GM18507 (cell line): ENCODE results near the gene SRXN1.

Experiments
- DNase-seq: peaks from one replicate; pipeline ENCODE4 v3.0.0; 2011; ENCODE audit warnings: low read depth; ENCODE audit not compliant: insufficient read length; ENCODE audit errors: extremely low spot score
- FAIRE-seq: peaks from 2 replicates; lab custom pipeline; 2011; peaks lifted over from hg19 to GRCh38; lab: Jason Lieb, UNC

Gene SRXN1

GRCh38 chr20:676315-676937, 23.4 kb upstream of the SRXN1 start:
- DNase-seq (no peak), FAIRE-seq (no peak)

DNA sequence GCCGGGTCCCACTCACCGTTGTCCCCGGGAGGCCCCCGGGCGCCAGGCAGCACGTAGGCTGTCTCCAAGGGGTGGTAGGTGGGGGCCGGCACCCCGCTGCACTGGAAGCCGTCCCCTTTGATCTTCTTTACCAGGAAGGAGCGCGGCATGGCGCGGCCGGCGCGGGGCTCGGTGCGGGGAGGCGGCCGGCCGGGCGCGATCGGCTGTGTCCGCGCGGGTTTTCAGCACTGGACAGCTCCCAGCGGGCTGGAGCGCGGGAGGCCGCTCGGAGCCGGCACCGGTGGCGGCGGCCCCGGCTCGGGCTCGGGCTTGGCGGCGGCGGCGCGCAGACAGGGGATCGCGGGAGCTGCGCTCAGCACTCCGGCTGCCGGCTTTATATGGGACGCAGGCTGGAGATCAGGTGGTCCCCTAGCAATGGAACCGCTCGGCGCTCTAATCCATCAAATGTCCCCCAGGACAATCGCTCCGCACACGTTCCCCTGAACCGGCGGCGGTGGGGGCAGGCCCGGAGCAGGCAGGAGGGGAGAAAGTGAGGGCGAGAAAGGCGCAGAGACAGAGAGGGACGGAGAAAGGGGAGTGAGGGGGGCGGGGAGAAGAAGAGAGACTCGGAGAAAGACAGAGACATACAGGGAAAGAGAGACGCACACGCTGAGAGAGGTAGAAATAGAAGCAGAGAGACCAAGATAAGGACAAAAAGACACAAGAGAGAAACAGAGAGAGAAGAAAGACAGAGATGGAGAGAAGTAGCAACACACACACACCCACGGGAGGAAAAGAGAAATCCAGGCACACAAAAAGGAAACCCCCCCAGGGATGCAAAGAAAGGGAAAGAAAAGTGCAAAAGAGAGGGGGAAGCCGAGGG, 22.7 kb upstream of the SRXN1 start, which contains the start of gene SCRT2:
Gene SCRT2 (minus strand): TSS at position 350 of the 862 bp plus-strand sequence. CDS start 201 bp downstream, at position 149.
- DNase-seq = peak; percentile 36
- no peak for FAIRE-seq

DNA sequence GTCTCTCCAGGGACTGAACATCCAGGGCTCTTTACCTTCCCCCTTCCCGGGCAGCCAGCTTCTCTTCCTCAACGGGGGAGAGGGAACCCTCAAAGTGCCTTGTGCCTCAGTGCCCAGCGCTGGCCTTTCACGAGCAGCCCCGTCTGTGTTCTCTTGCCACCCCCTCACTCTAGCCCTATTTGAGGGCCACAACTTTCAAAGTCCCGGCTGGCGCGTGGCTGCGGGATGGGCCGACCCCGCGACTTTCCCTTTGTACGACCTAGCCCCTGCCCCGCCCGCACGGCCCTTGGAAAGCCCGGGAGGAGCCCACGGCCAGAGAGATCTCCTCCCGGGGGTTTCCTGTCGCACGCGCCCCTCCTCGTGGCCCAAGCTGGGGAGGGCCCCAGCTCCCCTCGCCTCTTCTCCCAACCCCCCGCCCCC, 22.0 kb upstream of the SRXN1 start:
- DNase-seq = no peak
- FAIRE-seq = no peak

DNA sequence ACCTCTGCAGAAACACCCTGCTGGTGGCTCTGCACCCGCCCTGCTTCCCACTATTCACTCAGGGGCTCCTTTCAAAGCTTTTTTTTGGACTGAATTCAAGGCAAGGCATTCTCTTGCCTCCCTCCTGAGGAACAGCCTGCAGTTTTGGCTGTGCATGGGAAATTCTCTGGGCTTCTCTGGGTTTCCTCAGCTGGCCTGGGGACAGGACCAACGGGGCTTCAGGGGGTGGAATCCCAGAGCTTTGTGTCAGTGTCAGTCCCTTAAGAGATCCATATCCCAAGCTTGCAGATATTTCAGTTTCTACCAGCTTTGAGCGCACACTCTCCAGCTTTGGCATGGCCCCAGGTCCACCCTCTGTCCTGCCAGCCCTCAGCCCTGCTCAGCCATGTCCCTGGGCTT, 20.6 kb upstream of the SRXN1 start:
- FAIRE-seq (no peak), DNase-seq (no peak)

GRCh38 chr20:672963-673602, 20.1 kb upstream of the SRXN1 start:
- DNase-seq (no peak), FAIRE-seq (no peak)

GRCh38 chr20:671252-672030, 18.4 kb upstream of the SRXN1 start:
- no peak for FAIRE-seq
- DNase-seq = no peak

- no peak for FAIRE-seq
Observed at GRCh38 chr20:669573-669972, 16.6 kb upstream of the SRXN1 start.

GRCh38 chr20:668638-669037, 15.6 kb upstream of the SRXN1 start:
- DNase-seq (no peak), FAIRE-seq (no peak)

More at GRCh38 chr20:669573-669972, 16.6 kb upstream of the SRXN1 start:
- DNase-seq = no peak

DNA sequence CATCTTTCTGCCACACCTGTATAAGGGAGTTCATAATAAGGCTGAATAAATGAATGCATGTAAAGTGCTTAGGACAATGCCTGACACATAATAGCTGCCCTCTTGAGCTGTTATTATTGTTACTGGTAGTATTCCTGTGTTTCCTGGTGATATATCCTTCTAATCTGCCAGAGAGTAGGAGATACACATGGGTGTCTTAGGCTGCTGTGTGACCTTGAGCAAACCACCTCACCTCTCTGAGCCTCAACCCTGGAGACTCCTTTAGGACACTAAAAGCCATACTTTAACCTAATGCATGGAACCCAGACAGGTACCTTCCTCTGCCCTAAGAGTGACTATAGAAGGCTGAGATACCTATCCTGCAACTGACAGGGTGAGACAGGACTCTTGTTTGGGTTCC, 15.1 kb upstream of the SRXN1 start:
- no peak for DNase-seq
- FAIRE-seq = no peak

GRCh38 chr20:667351-668034, 14.5 kb upstream of the SRXN1 start:
- FAIRE-seq (peak; percentile 69), DNase-seq (no peak)

DNA sequence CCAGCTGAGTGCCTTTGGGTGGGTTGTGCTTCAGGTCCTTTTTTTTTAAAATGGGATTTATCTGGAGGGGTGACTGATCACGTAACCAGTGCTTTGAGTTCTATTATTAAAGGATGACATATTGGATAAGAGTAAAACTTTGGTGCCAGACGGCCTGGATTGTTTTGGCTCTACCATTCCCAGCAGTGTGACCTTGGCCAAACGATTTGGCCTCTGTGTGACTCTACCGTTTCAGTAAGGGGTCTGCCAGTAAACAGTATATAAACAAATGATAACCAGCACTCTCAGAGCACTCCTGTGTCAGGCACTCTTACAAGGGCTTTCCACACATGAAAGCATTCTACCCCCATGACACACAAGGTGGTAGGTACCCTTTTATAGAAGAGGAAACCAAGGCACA, 13.9 kb upstream of the SRXN1 start:
- no peak for DNase-seq
- no peak for FAIRE-seq

GRCh38 chr20:665276-665675, 12.3 kb upstream of the SRXN1 start:
- DNase-seq (no peak), FAIRE-seq (no peak)

- DNase-seq (no peak), FAIRE-seq (no peak)
Observed at GRCh38 chr20:664576-664975, 11.6 kb upstream of the SRXN1 start.

- DNase-seq = no peak
- FAIRE-seq = no peak
Observed at GRCh38 chr20:664151-664550, 11.2 kb upstream of the SRXN1 start.

- no peak for FAIRE-seq
- no peak for DNase-seq
Observed at GRCh38 chr20:663315-664090, 10.5 kb upstream of the SRXN1 start.

- DNase-seq = no peak
- no peak for FAIRE-seq
Observed at GRCh38 chr20:662277-663192, 9.5 kb upstream of the SRXN1 start.

DNA sequence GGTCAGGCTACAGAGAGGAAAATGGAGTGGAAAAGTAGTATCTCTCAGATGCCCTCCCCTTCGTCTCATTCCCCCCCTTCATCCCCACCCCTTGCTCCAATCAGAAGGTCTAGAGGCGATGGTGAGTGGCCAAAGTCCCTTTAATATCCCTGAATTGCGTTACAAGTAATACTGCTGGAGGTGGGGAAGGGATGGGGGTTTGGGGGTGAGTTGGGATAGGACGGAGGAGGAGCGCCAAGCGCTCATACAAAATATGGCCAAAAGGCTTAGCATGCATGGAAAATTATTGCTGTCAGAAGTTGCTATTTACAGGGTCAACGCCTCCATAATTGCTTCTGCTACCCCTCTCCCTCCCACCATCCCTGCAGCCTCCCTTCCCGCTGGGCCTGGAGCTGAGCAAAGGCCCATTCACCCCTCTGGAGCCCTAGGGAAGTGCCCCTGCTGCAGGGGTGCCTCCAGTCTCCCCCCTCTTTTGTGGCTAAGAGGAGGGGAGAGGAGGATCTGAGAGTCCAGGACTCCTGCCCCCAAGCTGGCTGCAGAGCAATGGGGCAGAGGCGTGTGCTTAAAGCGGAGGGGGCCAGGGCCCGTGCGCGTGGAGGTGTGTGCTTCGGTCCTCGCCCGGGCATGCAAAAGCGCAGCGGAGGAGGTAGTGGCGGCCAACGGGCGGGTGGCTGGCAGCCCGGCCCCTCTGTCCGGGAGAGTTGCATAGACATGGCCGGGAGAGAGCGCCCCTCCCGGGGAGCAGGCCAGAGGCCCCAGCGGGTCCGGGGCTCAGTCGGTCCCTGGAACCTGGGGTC, 8.7 kb upstream of the SRXN1 start:
- DNase-seq (no peak), FAIRE-seq (no peak)
